Measurements from ENCODE around the gene SYCE3.

The SYCE3 gene

GRCh38 chr22:50584106-50585096 is 21.7 kb upstream of the SYCE3 start:
- Histone ChIP-seq H3K9me3 (ENCODE audit: control insufficient read depth in 5 of 5, low read length in 5 of 5) (no peaks in the 10 kb centered on the region), H3K36me3 (ENCODE audit: control insufficient read depth in 5 of 5, insufficient read depth in 5 of 5, low read length in 5 of 5) (peaks cover 0 to 12% (median 7%) of the 10 kb centered on the region in 5 donors), H3K27me3 (ENCODE audit: control insufficient read depth in 5 of 5, insufficient read depth in 4 of 5, low read length in 5 of 5) (no peaks in the 10 kb centered on the region), H3K4me1 (ENCODE audit: control insufficient read depth in 5 of 5, insufficient read depth in 5 of 5, low read length in 5 of 5) (peaks cover 7 to 31% (median 24%) of the 10 kb centered on the region in 5 donors), H3K4me3 (ENCODE audit: low read depth in 1 of 5, low read length in 5 of 5) (no peak overlapping the region), H3K27ac (ENCODE audit: low read depth, low read length) (no peak overlapping the region), H3K9ac (ENCODE audit: low read length in 5 of 5) (peak overlapping the region in 1 of 5 donors; percentile 90)

DNA sequence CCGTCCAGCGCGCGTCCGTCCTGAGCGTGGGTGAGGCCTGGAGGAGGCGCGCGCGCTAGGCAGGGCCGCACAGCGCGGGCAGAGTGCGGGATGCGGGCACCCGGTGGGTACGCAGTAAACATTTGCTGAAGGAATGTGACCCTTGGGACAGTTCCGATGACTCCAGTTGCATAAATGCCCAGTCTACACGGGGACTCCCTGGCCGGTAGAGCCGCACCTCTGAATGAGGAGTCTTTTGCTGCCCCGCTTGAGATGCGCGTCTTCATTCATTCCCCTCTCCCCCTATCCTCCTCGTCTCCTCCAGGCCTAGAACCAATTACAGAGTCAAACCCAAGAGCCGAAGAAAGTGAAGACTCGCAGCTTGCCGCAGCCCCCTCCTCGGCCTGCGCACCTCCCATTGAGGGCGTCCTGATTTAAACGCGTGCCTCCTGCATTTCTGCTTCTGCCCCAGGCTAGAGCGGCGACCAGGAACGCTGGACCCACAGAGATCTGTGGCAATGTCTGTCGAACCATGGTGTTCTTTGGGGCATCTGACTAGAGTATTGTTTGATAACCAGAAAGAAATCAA is 20.7 kb upstream of the SYCE3 start:
- Histone ChIP-seq H3K9ac (ENCODE audit: low read length in 5 of 5) (peak overlapping the region; percentile 11 to 90 (median 81)), H3K9me3 (ENCODE audit: control insufficient read depth in 5 of 5, low read length in 5 of 5) (no peaks in the 10 kb centered on the region), H3K27me3 (ENCODE audit: control insufficient read depth in 5 of 5, insufficient read depth in 4 of 5, low read length in 5 of 5) (no peaks in the 10 kb centered on the region), H3K4me3 (ENCODE audit: low read depth in 1 of 5, low read length in 5 of 5) (peak overlapping the region; percentile 77 to 87 (median 84)), H3K4me1 (ENCODE audit: control insufficient read depth in 5 of 5, insufficient read depth in 5 of 5, low read length in 5 of 5) (peaks cover 10 to 41% (median 34%) of the 10 kb centered on the region in 5 donors), H3K27ac (ENCODE audit: low read depth, low read length) (peak overlapping the region; percentile 94), H3K36me3 (ENCODE audit: control insufficient read depth in 5 of 5, insufficient read depth in 5 of 5, low read length in 5 of 5) (peaks cover 0 to 22% (median 7%) of the 10 kb centered on the region in 5 donors)

GRCh38 chr22:50582493-50583293 is 20.0 kb upstream of the SYCE3 start, which contains the start of gene CHKB:
Gene CHKB (minus strand): TSS chr22:50582849. CDS start chr22:50582781, 68 bp downstream.
- H3K4me3 ChIP-seq (ENCODE audit: low read depth in 1 of 5, low read length in 5 of 5) = peak within 1 kb of the TSS; percentile 79 to 87 (median 84)
- peak within 1 kb of the TSS; percentile 94 for H3K27ac ChIP-seq (ENCODE audit: low read depth, low read length)
- H3K9ac ChIP-seq (ENCODE audit: low read length in 5 of 5) = peak within 1 kb of the TSS; percentile 56 to 96 (median 91)
- H3K27me3 ChIP-seq (ENCODE audit: control insufficient read depth in 5 of 5, insufficient read depth in 4 of 5, low read length in 5 of 5) = no peaks in the 10 kb centered on the region
- peaks cover 0 to 22% (median 7%) of the 10 kb centered on the region in 5 donors for H3K36me3 ChIP-seq (ENCODE audit: control insufficient read depth in 5 of 5, insufficient read depth in 5 of 5, low read length in 5 of 5)
- peaks cover 10 to 46% (median 38%) of the 10 kb centered on the region in 5 donors for H3K4me1 ChIP-seq (ENCODE audit: control insufficient read depth in 5 of 5, insufficient read depth in 5 of 5, low read length in 5 of 5)
- H3K9me3 ChIP-seq (ENCODE audit: control insufficient read depth in 5 of 5, low read length in 5 of 5) = no peaks in the 10 kb centered on the region

DNA sequence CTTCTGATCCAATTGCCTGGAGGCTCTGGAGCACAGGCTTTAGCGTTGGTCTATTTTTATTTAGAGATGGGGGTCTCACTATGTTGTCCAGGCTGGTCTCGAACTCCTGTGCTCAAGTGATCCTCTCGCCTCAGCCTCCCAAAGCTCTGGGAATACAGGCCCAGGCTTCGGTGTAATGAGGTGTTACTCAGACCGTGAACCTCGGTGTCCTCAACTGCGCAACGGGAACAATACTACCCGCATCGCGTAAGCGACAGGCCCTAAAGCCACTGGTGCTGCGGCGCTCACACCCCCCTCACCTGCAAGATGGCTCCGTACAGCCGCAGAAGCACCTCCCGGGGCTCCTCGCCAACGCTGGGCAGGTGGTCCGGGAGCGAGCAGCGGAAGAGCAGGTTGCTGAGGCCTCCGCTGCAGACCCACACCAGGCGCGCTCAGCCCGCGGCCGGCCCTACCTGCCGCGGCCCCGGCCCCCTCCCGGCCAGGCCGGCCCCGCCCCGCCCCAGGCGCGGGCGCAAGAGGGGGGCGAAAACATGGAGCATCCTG is 19.3 kb upstream of the SYCE3 start:
- Histone ChIP-seq H3K9me3 (ENCODE audit: control insufficient read depth in 5 of 5, low read length in 5 of 5) (no peaks in the 10 kb centered on the region), H3K4me3 (ENCODE audit: low read depth in 1 of 5, low read length in 5 of 5) (peak overlapping the region; percentile 75 to 84 (median 80)), H3K36me3 (ENCODE audit: control insufficient read depth in 5 of 5, insufficient read depth in 5 of 5, low read length in 5 of 5) (peaks cover 0 to 22% (median 7%) of the 10 kb centered on the region in 5 donors), H3K9ac (ENCODE audit: low read length in 5 of 5) (peak overlapping the region; percentile 56 to 96 (median 91)), H3K27me3 (ENCODE audit: control insufficient read depth in 5 of 5, insufficient read depth in 4 of 5, low read length in 5 of 5) (no peaks in the 10 kb centered on the region), H3K4me1 (ENCODE audit: control insufficient read depth in 5 of 5, insufficient read depth in 5 of 5, low read length in 5 of 5) (peaks cover 10 to 51% (median 38%) of the 10 kb centered on the region in 5 donors), H3K27ac (ENCODE audit: low read depth, low read length) (peak overlapping the region; percentile 94)

DNA sequence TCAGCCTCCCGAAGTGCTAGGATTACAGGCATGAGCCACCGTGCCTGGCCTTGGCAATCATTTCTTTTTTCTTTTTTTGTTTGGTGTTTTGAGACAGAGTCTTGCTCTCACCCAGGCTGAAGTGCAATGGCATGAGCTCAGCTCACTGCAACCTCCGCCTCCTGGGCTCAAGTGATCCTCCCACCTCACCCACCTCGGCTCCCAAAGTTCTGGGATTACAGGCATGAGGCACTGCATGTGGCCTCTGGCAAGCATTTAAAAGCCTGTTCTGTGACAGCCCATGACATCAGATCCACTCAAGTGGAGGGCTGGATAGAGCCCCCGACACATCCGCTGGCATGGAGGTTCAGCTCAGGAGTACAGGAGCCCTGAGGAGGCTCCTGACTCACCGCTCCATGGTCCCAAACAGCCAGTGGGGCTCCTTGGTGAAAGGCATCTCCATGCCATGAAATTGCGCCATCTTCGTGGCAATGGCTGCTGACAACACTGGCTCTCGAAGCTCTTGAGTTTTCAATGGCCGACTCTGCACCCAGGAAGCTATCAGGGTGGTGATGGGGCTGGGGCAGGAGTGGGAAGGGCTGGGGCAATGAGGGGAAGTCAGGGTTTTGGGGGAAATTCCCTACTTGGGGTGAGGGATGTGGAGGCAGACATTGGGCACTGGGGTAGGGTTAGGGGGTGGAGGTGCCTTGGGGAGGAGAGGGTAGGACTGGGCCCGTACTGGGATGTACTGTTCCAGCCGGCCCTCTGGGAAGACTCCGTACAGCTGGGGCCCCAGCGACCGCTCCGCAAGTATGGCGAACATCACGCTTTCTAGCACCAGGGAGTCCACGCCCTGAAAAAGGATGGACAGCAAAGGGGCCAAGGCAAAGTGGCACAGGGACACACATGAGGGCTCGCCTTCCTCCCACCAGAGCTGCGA is 18.6 kb upstream of the SYCE3 start:
- Histone ChIP-seq H3K4me1 (ENCODE audit: control insufficient read depth in 5 of 5, insufficient read depth in 5 of 5, low read length in 5 of 5) (peaks cover 10 to 51% (median 38%) of the 10 kb centered on the region in 5 donors), H3K27me3 (ENCODE audit: control insufficient read depth in 5 of 5, insufficient read depth in 4 of 5, low read length in 5 of 5) (no peaks in the 10 kb centered on the region), H3K27ac (ENCODE audit: low read depth, low read length) (peak overlapping the region; percentile 94), H3K36me3 (ENCODE audit: control insufficient read depth in 5 of 5, insufficient read depth in 5 of 5, low read length in 5 of 5) (peaks cover 0 to 22% (median 7%) of the 10 kb centered on the region in 5 donors), H3K9me3 (ENCODE audit: control insufficient read depth in 5 of 5, low read length in 5 of 5) (no peaks in the 10 kb centered on the region), H3K9ac (ENCODE audit: low read length in 5 of 5) (peak overlapping the region; percentile 56 to 96 (median 91)), H3K4me3 (ENCODE audit: low read depth in 1 of 5, low read length in 5 of 5) (peak overlapping the region; percentile 75 to 84 (median 80))

- H3K4me1 ChIP-seq (ENCODE audit: control insufficient read depth in 5 of 5, insufficient read depth in 5 of 5, low read length in 5 of 5) = peaks cover 10 to 51% (median 38%) of the 10 kb centered on the region in 5 donors
- H3K9me3 ChIP-seq (ENCODE audit: control insufficient read depth in 5 of 5, low read length in 5 of 5) = no peaks in the 10 kb centered on the region
- no peak overlapping the region for H3K27ac ChIP-seq (ENCODE audit: low read depth, low read length)
- peak overlapping the region in 2 of 5 donors; percentile 4 to 13 for H3K9ac ChIP-seq (ENCODE audit: low read length in 5 of 5)
- H3K4me3 ChIP-seq (ENCODE audit: low read depth in 1 of 5, low read length in 5 of 5) = no peak overlapping the region
- peaks cover 0 to 22% (median 7%) of the 10 kb centered on the region in 5 donors for H3K36me3 ChIP-seq (ENCODE audit: control insufficient read depth in 5 of 5, insufficient read depth in 5 of 5, low read length in 5 of 5)
- no peaks in the 10 kb centered on the region for H3K27me3 ChIP-seq (ENCODE audit: control insufficient read depth in 5 of 5, insufficient read depth in 4 of 5, low read length in 5 of 5)
Observed at GRCh38 chr22:50579752-50580151, 17.0 kb upstream of the SYCE3 start.

GRCh38 chr22:50578776-50579310 is 16.1 kb upstream of the SYCE3 start:
- H3K9ac ChIP-seq (ENCODE audit: low read length in 5 of 5) = peak overlapping the region in 4 of 5 donors; percentile 21 to 71 (median 36)
- H3K9me3 ChIP-seq (ENCODE audit: control insufficient read depth in 5 of 5, low read length in 5 of 5) = no peaks in the 10 kb centered on the region
- peak overlapping the region; percentile 46 for H3K27ac ChIP-seq (ENCODE audit: low read depth, low read length)
- H3K4me3 ChIP-seq (ENCODE audit: low read depth in 1 of 5, low read length in 5 of 5) = peak overlapping the region in 3 of 5 donors; percentile 19 to 40 (median 39)
- peaks cover 10 to 50% (median 38%) of the 10 kb centered on the region in 5 donors for H3K4me1 ChIP-seq (ENCODE audit: control insufficient read depth in 5 of 5, insufficient read depth in 5 of 5, low read length in 5 of 5)
- H3K36me3 ChIP-seq (ENCODE audit: control insufficient read depth in 5 of 5, insufficient read depth in 5 of 5, low read length in 5 of 5) = peaks cover 0 to 27% (median 7%) of the 10 kb centered on the region in 5 donors
- no peaks in the 10 kb centered on the region for H3K27me3 ChIP-seq (ENCODE audit: control insufficient read depth in 5 of 5, insufficient read depth in 4 of 5, low read length in 5 of 5)

DNA sequence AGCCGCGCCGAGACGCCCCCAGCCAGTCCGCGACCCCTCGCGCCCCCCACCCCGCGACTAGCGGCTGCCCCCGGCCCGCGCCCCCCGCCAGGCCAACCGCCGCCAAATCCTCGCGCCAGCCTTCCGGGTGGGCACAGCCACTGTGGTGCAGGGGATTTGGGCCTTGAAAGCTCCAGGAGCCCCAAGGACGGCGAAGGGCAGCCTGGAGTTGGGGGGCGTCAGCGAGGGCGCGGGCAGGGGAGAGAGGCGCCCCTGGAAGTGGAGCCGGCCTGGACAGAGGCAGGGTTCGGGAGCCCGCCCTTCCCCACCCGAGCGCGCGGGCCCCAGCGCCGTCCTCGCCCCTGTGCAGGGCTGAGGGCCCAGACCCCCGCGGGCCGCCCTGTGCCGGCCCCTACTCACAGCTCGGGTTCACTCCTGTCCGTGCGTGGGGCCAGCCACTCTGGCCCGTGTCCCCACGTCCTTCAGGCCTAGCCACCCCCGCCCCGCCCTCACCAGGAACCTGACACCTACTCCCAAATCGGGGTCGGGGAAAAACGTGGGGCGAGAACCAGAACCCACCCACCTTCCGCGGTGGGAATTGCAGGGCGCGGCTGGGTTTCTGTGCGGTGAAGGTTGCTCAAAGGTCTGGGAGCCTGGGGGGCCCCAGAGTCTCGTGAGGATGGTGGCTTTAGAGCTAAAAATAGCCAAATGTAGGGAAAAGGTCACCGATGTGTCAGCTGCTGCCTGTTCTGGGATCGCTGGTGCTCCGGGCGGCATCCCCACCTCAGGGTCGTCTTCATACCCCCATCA is 15.5 kb upstream of the SYCE3 start, which contains the start of gene CPT1B:
CPT1B (minus strand) TSS at position 441 of the 789 bp plus-strand sequence. CDS start 512 bp downstream, outside the sequence.
- Histone ChIP-seq H3K36me3 (ENCODE audit: control insufficient read depth in 5 of 5, insufficient read depth in 5 of 5, low read length in 5 of 5) (peaks cover 0 to 31% (median 7%) of the 10 kb centered on the region in 5 donors), H3K9ac (ENCODE audit: low read length in 5 of 5) (peak within 1 kb of the TSS in 4 of 5 donors; percentile 21 to 71 (median 36)), H3K27me3 (ENCODE audit: control insufficient read depth in 5 of 5, insufficient read depth in 4 of 5, low read length in 5 of 5) (no peaks in the 10 kb centered on the region), H3K4me3 (ENCODE audit: low read depth in 1 of 5, low read length in 5 of 5) (peak within 1 kb of the TSS in 3 of 5 donors; percentile 19 to 40 (median 39)), H3K27ac (ENCODE audit: low read depth, low read length) (peak within 1 kb of the TSS; percentile 46), H3K4me1 (ENCODE audit: control insufficient read depth in 5 of 5, insufficient read depth in 5 of 5, low read length in 5 of 5) (peaks cover 6 to 43% (median 31%) of the 10 kb centered on the region in 5 donors), H3K9me3 (ENCODE audit: control insufficient read depth in 5 of 5, low read length in 5 of 5) (no peaks in the 10 kb centered on the region)
